WTC11 (cell line): Measurements from ENCODE around the gene KRT6B. TPM values are rescaled to one million over a fixed set of nuclear protein-coding genes. Genes with fewer than 3 reads are reported as not detected.

ENCODE experiments used
- ATAC-seq: fragments of 200-7000 bp; cut with Tn5 transposase; 2 replicates; pipeline ENCODE4 v1.10.0; 2021; ENCODE audit warnings: mild to moderate bottlenecking, moderate library complexity
- CTCF ChIA-PET: fragments of 300-600 bp; sonication (Branson Sonifier 250); formaldehyde crosslinking; loops from one replicate; lab custom pipeline; 2021; ENCODE audit warnings: antibody characterized with exemption; lab: Charles Lee
- POLR2A ChIA-PET: fragments of 350-600 bp; sonication (Branson Sonifier 250); formaldehyde crosslinking; loops from one replicate; lab custom pipeline; 2021; ENCODE audit warnings: antibody characterized with exemption; lab: Charles Lee
- DNase-seq: peaks from one replicate; pipeline ENCODE4 v3.0.0; 2021; ENCODE audit warnings: low spot score
- H3K27ac Mint-ChIP-seq: 2 replicates; pipeline ENCODE4 v1.8.0; 2021; ENCODE audit warnings: mixed read lengths
- H3K27me3 Mint-ChIP-seq: 2 replicates; pipeline ENCODE4 v1.8.0; 2021; ENCODE audit warnings: low read depth, mild to moderate bottlenecking, moderate library complexity, mixed read lengths
- H3K36me3 Mint-ChIP-seq: 2 replicates; pipeline ENCODE4 v1.8.0; 2021; ENCODE audit warnings: mixed read lengths
- H3K4me1 Mint-ChIP-seq: 2 replicates; pipeline ENCODE4 v1.8.0; 2022; ENCODE audit warnings: mixed read lengths
- H3K4me3 Mint-ChIP-seq: 2 replicates; pipeline ENCODE4 v1.8.0; 2021; ENCODE audit warnings: mild to moderate bottlenecking, moderate library complexity, mixed read lengths
- H3K9me3 Mint-ChIP-seq: 2 replicates; pipeline ENCODE4 v1.8.0; 2021; ENCODE audit warnings: mixed read lengths
- AR ChIP-seq: fragments of 250-450 bp; sonication (Bioruptor Pico); IDR thresholded peaks from 2 replicates; pipeline ENCODE4 v1.9.0; 2021; ENCODE audit warnings: mild to moderate bottlenecking
- ATF3 ChIP-seq: sonication (generic); formaldehyde crosslinking; conservative IDR thresholded peaks from 2 replicates; pipeline ENCODE4 v1.8.1; 2022; ENCODE audit warnings: mild to moderate bottlenecking, missing genetic modification reagents
- ATF6 ChIP-seq: sonication (generic); formaldehyde crosslinking; IDR thresholded peaks from 2 replicates; pipeline ENCODE4 v1.8.1; 2023; ENCODE audit warnings: mild to moderate bottlenecking, missing genetic modification reagents
- CBFB ChIP-seq: sonication (generic); formaldehyde crosslinking; IDR thresholded peaks from 2 replicates; pipeline ENCODE4 v1.8.1; 2022; ENCODE audit warnings: mild to moderate bottlenecking, low read depth, missing genetic modification reagents
- E2F1 ChIP-seq: sonication (generic); formaldehyde crosslinking; IDR thresholded peaks from 2 replicates; pipeline ENCODE4 v1.8.0; 2022; ENCODE audit warnings: mild to moderate bottlenecking, missing genetic modification reagents
- ERG ChIP-seq: fragments of 250-450 bp; sonication (Bioruptor Pico); IDR thresholded peaks from 2 replicates; pipeline ENCODE4 v1.8.0; 2021; ENCODE audit warnings: mild to moderate bottlenecking
- ESRRA ChIP-seq: sonication (generic); formaldehyde crosslinking; IDR thresholded peaks from 2 replicates; pipeline ENCODE4 v1.8.1; 2022; ENCODE audit warnings: mild to moderate bottlenecking, missing genetic modification reagents, borderline replicate concordance
- FOXP1 ChIP-seq: sonication (generic); formaldehyde crosslinking; IDR thresholded peaks from 2 replicates; pipeline ENCODE4 v1.8.0; 2022; ENCODE audit warnings: missing genetic modification reagents, mild to moderate bottlenecking, moderate library complexity, borderline replicate concordance
- FOXP4 ChIP-seq: sonication (generic); formaldehyde crosslinking; IDR thresholded peaks from 2 replicates; pipeline ENCODE4 v1.8.0; 2022; ENCODE audit warnings: mild to moderate bottlenecking, missing genetic modification reagents
- GABPB1 ChIP-seq: sonication (generic); formaldehyde crosslinking; IDR thresholded peaks from 2 replicates; pipeline ENCODE4 v1.8.1; 2023; ENCODE audit warnings: mild to moderate bottlenecking, missing genetic modification reagents
- GRHL2 ChIP-seq: fragments of 250-450 bp; sonication (Bioruptor Pico); IDR thresholded peaks from 2 replicates; pipeline ENCODE4 v1.8.0; 2022; ENCODE audit warnings: mild to moderate bottlenecking, moderate library complexity; ENCODE audit not compliant: insufficient replicate concordance, severe bottlenecking
- MLX ChIP-seq: sonication (generic); formaldehyde crosslinking; IDR thresholded peaks from 2 replicates; pipeline ENCODE4 v1.8.1; 2023; ENCODE audit warnings: mild to moderate bottlenecking, missing genetic modification reagents, moderate library complexity
- MXD4 ChIP-seq: fragments of 250-450 bp; sonication (Bioruptor Pico); IDR thresholded peaks from 2 replicates; pipeline ENCODE4 v1.8.0; 2021; ENCODE audit warnings: mild to moderate bottlenecking, moderate library complexity, borderline replicate concordance
- MYBL2 ChIP-seq: sonication (generic); formaldehyde crosslinking; IDR thresholded peaks from 2 replicates; pipeline ENCODE4 v1.8.1; 2023; ENCODE audit warnings: mild to moderate bottlenecking, moderate library complexity, missing genetic modification reagents
- TCF7 ChIP-seq: sonication (generic); formaldehyde crosslinking; IDR thresholded peaks from 2 replicates; pipeline ENCODE4 v1.8.0; 2022; ENCODE audit warnings: mild to moderate bottlenecking, low read depth, missing genetic modification reagents, moderate library complexity
- TP53 ChIP-seq: sonication (generic); formaldehyde crosslinking; IDR thresholded peaks from 2 replicates; pipeline ENCODE4 v1.8.1; 2023; ENCODE audit warnings: mild to moderate bottlenecking, missing genetic modification reagents
- ZNF396 ChIP-seq: fragments of 250-450 bp; sonication (Bioruptor Pico); IDR thresholded peaks from 2 replicates; pipeline ENCODE4 v1.8.0; 2021; ENCODE audit warnings: mild to moderate bottlenecking, moderate library complexity, borderline replicate concordance
- ZNF532 ChIP-seq: fragments of 250-450 bp; sonication (Bioruptor Pico); IDR thresholded peaks from 2 replicates; pipeline ENCODE4 v1.9.0; 2021; ENCODE audit warnings: mild to moderate bottlenecking, borderline replicate concordance
- total RNA-seq: library from RNA; stranded (reverse); gene quantifications from 3 replicates; pipeline ENCODE4 v1.2.3, GENCODE V29; 2021

Gene KRT6B
- total RNA-seq, 1 experiment from 2014 or later: not detected

GRCh38 chr12:52446367-52447045, 5.4 kb downstream of the KRT6B start (continued):
- no peak for TF ChIP-seq MLX (CRISPR knock-in tag)

GRCh38 chr12:52445876-52446275, 6.1 kb downstream of the KRT6B start:
- POLR2A ChIA-PET: no interaction called here
- Mint-ChIP-seq H3K4me1 (peaks cover 22% of the 10 kb centered on the region), H3K4me3 (no peak overlapping the region), H3K9me3 (peaks cover 22% of the 10 kb centered on the region), H3K36me3 (peaks cover 8% of the 10 kb centered on the region), H3K27me3 (no peaks in the 10 kb centered on the region; the same call in none of the 2 replicates), H3K27ac (no peak overlapping the region)
- no peak for DNase-seq
- CTCF ChIA-PET: interaction anchor here (1.0 kb wide), 1 partner anchor 32 kb away, joined by 3 read pairs; no protein-coding TSS in a partner anchor
- ATAC-seq: no peak
- TF ChIP-seq TCF7 (CRISPR knock-in tag) (no peak), MXD4 (no peak), ATF3 (CRISPR knock-in tag) (no peak), TP53 (CRISPR knock-in tag) (no peak), ESRRA (no peak), ERG (no peak), FOXP4 (CRISPR knock-in tag) (no peak), FOXP1 (CRISPR knock-in tag) (no peak), ZNF396 (CRISPR knock-in tag) (no peak), MYBL2 (CRISPR knock-in tag) (no peak), GABPB1 (CRISPR knock-in tag) (no peak), AR (no peak), CBFB (no peak), ATF6 (no peak), ZNF532 (no peak), E2F1 (CRISPR knock-in tag) (no peak), GRHL2 (CRISPR knock-in tag) (no peak)
